Measurements from ENCODE around the gene BPTF.
"Not testable (repeated sequence)": the region's sequence is repeated elsewhere in the genome, so short reads cannot be mapped to it uniquely, and the experiment has no call there.

Gene BPTF

DNA sequence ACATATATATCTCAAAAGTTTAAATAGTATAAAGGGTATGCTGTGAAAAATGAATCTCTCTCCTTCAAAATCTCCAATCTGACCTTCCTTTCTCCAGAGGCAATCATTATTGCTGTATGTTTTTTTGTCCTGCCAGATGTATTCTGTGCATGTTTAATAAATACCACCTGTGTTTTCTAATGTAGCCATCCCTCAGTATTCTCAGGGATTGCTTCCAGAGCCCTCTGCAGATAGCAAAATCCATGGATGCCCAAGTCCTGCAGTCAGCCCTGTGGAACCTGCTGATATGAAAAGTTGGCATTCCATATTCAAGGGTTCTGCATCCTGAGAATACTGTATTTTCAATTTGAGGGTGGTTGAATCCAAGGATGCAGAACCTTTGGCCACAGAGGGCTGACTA, 42.9 kb downstream of the BPTF start:
- no peaks in the 10 kb centered on the region for H3K9me3 ChIP-seq (ENCODE audit: control insufficient read depth in 1 of 2, low read length in 2 of 2)

DNA sequence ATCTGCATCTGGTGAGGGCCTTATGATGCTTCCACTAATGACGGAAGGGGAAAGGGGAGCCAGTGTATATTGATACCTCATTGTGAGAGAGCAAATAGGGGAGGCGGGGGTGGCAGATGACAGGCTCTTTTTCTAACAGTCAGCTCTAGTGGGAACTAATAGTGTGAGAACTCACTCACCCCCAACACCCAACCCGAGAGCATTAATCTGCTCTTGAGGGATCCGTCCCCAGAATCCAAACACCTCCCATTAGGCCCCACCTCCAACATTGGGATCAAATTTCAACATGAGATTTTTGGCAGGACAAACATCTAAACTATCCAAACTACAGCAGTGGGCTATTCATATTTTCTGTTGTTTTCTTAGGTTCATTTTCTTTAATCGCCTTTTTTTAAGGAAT, 54.4 kb downstream of the BPTF start:
- Histone ChIP-seq H3K4me1 (ENCODE audit: control insufficient read depth in 1 of 2, insufficient read depth in 2 of 2, low read length in 2 of 2) (no peaks in the 10 kb centered on the region), H3K36me3 (ENCODE audit: control insufficient read depth in 1 of 2, insufficient read depth in 2 of 2, low read length in 2 of 2) (peaks cover 0 to 26% of the 10 kb centered on the region in 2 donors), H3K27ac (ENCODE audit: low read depth, low read length) (no peak overlapping the region), H3K9ac (ENCODE audit: low read depth in 1 of 2, low read length in 2 of 2) (no peak overlapping the region), H3K4me3 (ENCODE audit: low read depth in 1 of 2, low read length in 2 of 2) (no peak overlapping the region), H3K27me3 (ENCODE audit: control insufficient read depth in 1 of 2, insufficient read depth in 2 of 2, low read length in 2 of 2) (no peaks in the 10 kb centered on the region), H3K9me3 (ENCODE audit: control insufficient read depth in 1 of 2, low read length in 2 of 2) (no peaks in the 10 kb centered on the region)

More for the DNA sequence above, 42.9 kb downstream of the BPTF start:
- Histone ChIP-seq H3K27ac (ENCODE audit: low read depth, low read length) (no peak overlapping the region), H3K36me3 (ENCODE audit: control insufficient read depth in 1 of 2, insufficient read depth in 2 of 2, low read length in 2 of 2) (peaks cover 0 to 15% of the 10 kb centered on the region in 2 donors), H3K4me1 (ENCODE audit: control insufficient read depth in 1 of 2, insufficient read depth in 2 of 2, low read length in 2 of 2) (peaks cover 4 to 5% of the 10 kb centered on the region in 2 donors), H3K4me3 (ENCODE audit: low read depth in 1 of 2, low read length in 2 of 2) (no peak overlapping the region), H3K27me3 (ENCODE audit: control insufficient read depth in 1 of 2, insufficient read depth in 2 of 2, low read length in 2 of 2) (no peaks in the 10 kb centered on the region), H3K9ac (ENCODE audit: low read depth in 1 of 2, low read length in 2 of 2) (no peak overlapping the region)

DNA sequence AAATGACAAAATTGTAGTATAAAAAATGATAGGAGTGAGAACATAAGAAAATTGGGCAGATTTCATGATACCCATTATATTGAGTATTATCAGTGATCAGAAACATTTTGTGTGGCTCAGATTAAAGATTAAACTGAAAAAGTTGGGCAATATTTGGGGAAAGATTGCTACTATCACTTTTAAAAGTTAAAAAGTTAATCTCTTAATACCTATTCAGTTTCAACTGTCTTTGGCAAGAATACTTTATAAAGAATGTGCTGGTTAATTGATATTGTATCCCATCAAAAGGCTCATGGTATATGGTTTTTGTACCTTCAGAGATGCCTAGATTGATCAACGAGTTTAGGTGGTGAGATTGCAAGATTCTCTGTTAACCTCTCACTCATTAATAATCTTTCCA, 55.8 kb downstream of the BPTF start:
- no peak overlapping the region for H3K27ac ChIP-seq (ENCODE audit: low read depth, low read length)
- no peak overlapping the region for H3K4me3 ChIP-seq (ENCODE audit: low read depth in 1 of 2, low read length in 2 of 2)
- H3K36me3 ChIP-seq (ENCODE audit: control insufficient read depth in 1 of 2, insufficient read depth in 2 of 2, low read length in 2 of 2): peaks cover 0 to 19% of the 10 kb centered on the region in 2 donors
- no peaks in the 10 kb centered on the region for H3K9me3 ChIP-seq (ENCODE audit: control insufficient read depth in 1 of 2, low read length in 2 of 2)
- no peaks in the 10 kb centered on the region for H3K27me3 ChIP-seq (ENCODE audit: control insufficient read depth in 1 of 2, insufficient read depth in 2 of 2, low read length in 2 of 2)
- H3K4me1 ChIP-seq (ENCODE audit: control insufficient read depth in 1 of 2, insufficient read depth in 2 of 2, low read length in 2 of 2): no peaks in the 10 kb centered on the region
- H3K9ac ChIP-seq (ENCODE audit: low read depth in 1 of 2, low read length in 2 of 2): no peak overlapping the region

DNA sequence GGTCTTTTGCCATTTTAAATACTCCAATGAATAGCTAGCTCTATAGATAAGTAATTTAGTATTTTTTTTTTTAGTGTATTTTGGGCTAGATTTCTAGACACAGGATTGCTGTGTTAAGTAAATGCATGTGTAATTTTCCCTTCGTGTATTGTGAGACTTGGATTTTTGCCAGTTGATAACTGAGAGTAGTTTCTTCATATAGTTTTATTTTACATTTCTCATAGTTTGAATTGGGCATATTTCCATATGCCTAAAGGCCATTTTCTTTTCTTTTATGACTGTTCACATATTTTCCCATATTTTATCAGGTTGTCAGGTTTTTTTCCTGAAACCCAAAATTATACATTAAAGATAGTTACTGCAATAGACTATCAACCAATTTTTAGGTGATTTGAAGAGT, 59.4 kb downstream of the BPTF start:
- Histone ChIP-seq H3K27ac (ENCODE audit: low read depth, low read length) (no peak overlapping the region), H3K36me3 (ENCODE audit: control insufficient read depth in 1 of 2, insufficient read depth in 2 of 2, low read length in 2 of 2) (peaks cover 14 to 23% of the 10 kb centered on the region in 2 donors), H3K9ac (ENCODE audit: low read depth in 1 of 2, low read length in 2 of 2) (no peak overlapping the region), H3K27me3 (ENCODE audit: control insufficient read depth in 1 of 2, insufficient read depth in 2 of 2, low read length in 2 of 2) (no peaks in the 10 kb centered on the region), H3K4me3 (ENCODE audit: low read depth in 1 of 2, low read length in 2 of 2) (no peak overlapping the region), H3K4me1 (ENCODE audit: control insufficient read depth in 1 of 2, insufficient read depth in 2 of 2, low read length in 2 of 2) (no peaks in the 10 kb centered on the region), H3K9me3 (ENCODE audit: control insufficient read depth in 1 of 2, low read length in 2 of 2) (no peaks in the 10 kb centered on the region)

DNA sequence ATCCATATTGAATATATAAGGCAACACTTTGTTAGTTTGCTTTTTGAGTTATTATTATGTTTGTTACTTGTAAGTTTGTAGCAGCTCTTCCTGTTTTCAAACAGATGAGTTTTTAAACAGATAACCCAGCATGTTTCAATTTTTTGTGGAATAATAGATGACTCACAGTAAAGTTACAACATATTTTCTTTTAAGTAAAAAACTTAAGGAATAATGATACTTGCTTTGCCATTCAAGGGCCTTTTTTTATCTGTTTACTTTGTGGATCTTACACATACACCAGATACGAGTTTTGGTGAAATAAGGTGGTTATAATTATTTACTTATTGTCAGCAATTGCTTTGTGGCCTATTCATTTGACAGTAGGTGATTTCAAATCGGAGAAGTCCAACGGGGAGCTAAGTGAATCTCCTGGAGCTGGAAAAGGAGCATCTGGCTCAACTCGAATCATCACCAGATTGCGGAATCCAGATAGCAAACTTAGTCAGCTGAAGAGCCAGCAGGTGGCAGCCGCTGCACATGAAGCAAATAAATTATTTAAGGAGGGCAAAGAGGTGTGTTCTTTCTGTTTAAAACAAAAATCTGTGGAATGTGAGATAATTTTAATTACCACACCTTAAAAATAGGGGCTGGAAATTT, 66.3 kb downstream of the BPTF start:
- Histone ChIP-seq H3K9me3 (ENCODE audit: control insufficient read depth in 1 of 2, low read length in 2 of 2) (no peaks in the 10 kb centered on the region), H3K27ac (ENCODE audit: low read depth, low read length) (no peak overlapping the region), H3K36me3 (ENCODE audit: control insufficient read depth in 1 of 2, insufficient read depth in 2 of 2, low read length in 2 of 2) (peaks cover 16 to 50% of the 10 kb centered on the region in 2 donors), H3K4me3 (ENCODE audit: low read depth in 1 of 2, low read length in 2 of 2) (no peak overlapping the region), H3K27me3 (ENCODE audit: control insufficient read depth in 1 of 2, insufficient read depth in 2 of 2, low read length in 2 of 2) (no peaks in the 10 kb centered on the region), H3K4me1 (ENCODE audit: control insufficient read depth in 1 of 2, insufficient read depth in 2 of 2, low read length in 2 of 2) (no peaks in the 10 kb centered on the region), H3K9ac (ENCODE audit: low read depth in 1 of 2, low read length in 2 of 2) (no peak overlapping the region)

DNA sequence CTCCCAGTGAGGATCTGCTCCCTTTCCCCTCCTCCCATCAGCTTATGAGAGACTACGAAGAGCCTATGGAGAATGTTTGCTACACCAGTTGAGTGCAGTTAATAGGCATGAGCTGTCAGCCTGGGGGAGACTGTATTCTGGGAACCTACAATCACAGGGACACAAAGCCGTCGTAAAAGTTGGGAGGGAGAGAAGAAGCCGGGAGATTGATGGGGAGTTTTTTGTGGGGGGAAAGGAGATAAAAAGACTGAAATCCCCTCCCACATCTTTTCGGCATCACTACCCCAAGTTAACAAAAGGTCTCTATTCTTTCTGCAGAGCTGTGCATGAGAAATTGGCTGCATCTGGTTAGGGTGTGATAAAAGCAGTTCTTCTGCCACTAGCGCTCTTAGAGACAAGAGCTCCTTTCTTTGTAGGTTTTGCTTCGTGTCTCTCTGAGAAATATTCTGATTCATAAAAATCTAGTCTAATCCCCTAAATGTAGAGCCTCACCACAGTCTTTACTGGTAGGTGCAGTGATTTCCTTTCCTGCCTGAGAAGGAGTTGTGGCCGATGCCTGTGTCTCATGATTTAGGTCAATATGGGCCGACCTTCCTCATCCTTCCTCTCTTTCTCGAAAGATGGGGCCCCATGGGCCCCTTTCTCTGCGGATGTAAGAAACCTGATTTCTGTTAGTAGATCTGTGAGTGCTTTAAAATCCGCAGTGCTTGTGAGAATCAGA, 77.4 kb downstream of the BPTF start:
- Histone ChIP-seq H3K27me3 (ENCODE audit: control insufficient read depth in 1 of 2, insufficient read depth in 2 of 2, low read length in 2 of 2) (no peaks in the 10 kb centered on the region), H3K36me3 (ENCODE audit: control insufficient read depth in 1 of 2, insufficient read depth in 2 of 2, low read length in 2 of 2) (peaks cover 12 to 52% of the 10 kb centered on the region in 2 donors), H3K9me3 (ENCODE audit: control insufficient read depth in 1 of 2, low read length in 2 of 2) (no peaks in the 10 kb centered on the region), H3K4me1 (ENCODE audit: control insufficient read depth in 1 of 2, insufficient read depth in 2 of 2, low read length in 2 of 2) (no peaks in the 10 kb centered on the region), H3K4me3 (ENCODE audit: low read depth in 1 of 2, low read length in 2 of 2) (no peak overlapping the region), H3K27ac (ENCODE audit: low read depth, low read length) (no peak overlapping the region), H3K9ac (ENCODE audit: low read depth in 1 of 2, low read length in 2 of 2) (no peak overlapping the region)

DNA sequence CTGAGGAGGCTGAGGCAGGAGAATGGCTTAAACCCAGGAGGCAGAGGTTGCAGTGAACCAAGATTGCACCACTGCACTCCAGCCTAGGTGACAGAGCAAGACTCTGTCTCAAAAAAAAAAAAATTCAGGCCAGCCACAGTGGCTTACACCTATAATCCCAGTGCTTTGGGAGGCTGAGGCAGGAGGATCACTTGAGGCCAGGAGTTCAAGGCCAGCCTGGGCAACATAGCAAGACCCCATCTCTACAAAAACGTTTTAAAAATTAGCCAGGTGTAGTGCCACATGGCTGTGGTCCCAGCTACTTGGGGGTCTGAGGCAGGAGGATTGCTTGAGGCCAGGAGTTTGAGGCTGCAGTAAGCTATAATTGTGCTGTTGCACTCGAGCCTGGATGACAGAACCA, 80.0 kb downstream of the BPTF start:
- H3K4me3 ChIP-seq (ENCODE audit: low read depth in 1 of 2, low read length in 2 of 2); H3K27ac ChIP-seq (ENCODE audit: low read depth, low read length); H3K9ac ChIP-seq (ENCODE audit: low read depth in 1 of 2, low read length in 2 of 2); H3K4me1 ChIP-seq (ENCODE audit: control insufficient read depth in 1 of 2, insufficient read depth in 2 of 2, low read length in 2 of 2); H3K9me3 ChIP-seq (ENCODE audit: control insufficient read depth in 1 of 2, low read length in 2 of 2); H3K27me3 ChIP-seq (ENCODE audit: control insufficient read depth in 1 of 2, insufficient read depth in 2 of 2, low read length in 2 of 2): not testable (repeated sequence)
- H3K36me3 ChIP-seq (ENCODE audit: control insufficient read depth in 1 of 2, insufficient read depth in 2 of 2, low read length in 2 of 2): peaks cover 12 to 41% of the 10 kb centered on the region in 2 donors

DNA sequence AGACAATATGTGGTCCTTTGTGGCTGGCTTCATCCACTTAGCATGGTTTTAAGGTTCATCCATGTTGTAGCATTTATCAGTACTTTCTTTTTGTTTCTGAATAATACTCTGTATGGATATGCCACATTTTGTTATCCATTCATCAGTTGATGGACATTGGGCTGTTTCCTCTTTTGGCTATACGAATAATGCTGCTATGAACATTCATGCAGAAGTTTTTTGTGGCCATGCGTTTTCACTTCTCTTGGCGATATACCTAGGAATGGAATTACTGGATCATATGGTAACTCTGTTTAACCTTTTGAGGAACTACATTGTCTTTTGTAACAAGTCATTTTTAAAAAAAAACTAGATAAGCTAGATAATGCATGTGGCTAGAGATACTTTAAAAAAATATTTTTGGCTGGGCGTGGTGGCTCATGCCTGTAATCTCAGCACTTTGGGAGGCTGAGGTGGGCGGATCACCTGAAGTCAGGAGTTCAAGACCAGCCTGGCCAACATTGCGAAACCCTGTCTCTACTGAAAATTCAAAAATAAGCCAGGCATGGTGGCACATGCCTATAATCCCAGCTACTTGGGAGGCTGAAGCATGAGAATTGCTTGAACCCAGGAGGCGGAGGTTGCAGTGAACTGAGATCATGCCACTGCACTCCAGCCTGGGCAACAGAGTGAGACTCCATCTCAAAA, 85.0 kb downstream of the BPTF start:
- peaks cover 9 to 54% of the 10 kb centered on the region in 2 donors for H3K36me3 ChIP-seq (ENCODE audit: control insufficient read depth in 1 of 2, insufficient read depth in 2 of 2, low read length in 2 of 2)
- H3K9ac ChIP-seq (ENCODE audit: low read depth in 1 of 2, low read length in 2 of 2); H3K9me3 ChIP-seq (ENCODE audit: control insufficient read depth in 1 of 2, low read length in 2 of 2); H3K27ac ChIP-seq (ENCODE audit: low read depth, low read length); H3K4me3 ChIP-seq (ENCODE audit: low read depth in 1 of 2, low read length in 2 of 2); H3K4me1 ChIP-seq (ENCODE audit: control insufficient read depth in 1 of 2, insufficient read depth in 2 of 2, low read length in 2 of 2); H3K27me3 ChIP-seq (ENCODE audit: control insufficient read depth in 1 of 2, insufficient read depth in 2 of 2, low read length in 2 of 2): not testable (repeated sequence)

DNA sequence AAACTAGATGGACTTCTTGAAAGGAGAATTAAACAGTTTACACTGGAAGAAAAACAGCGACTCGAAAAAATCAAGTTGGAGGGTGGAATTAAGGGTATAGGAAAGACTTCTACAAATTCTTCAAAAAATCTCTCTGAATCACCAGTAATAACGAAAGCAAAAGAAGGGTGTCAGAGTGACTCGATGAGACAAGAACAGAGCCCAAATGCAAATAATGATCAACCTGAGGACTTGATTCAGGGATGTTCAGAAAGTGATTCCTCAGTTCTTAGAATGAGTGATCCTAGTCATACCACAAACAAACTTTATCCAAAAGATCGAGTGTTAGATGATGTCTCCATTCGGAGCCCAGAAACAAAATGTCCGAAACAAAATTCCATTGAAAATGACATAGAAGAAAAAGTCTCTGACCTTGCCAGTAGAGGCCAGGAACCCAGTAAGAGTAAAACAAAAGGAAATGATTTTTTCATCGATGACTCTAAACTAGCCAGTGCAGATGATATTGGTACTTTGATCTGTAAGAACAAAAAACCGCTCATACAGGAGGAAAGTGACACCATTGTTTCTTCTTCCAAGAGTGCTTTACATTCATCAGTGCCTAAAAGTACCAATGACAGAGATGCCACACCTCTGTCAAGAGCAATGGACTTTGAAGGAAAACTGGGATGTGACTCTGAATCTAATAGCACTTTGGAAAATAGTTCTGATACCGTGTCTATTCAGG, 85.9 kb downstream of the BPTF start:
- Histone ChIP-seq H3K27ac (ENCODE audit: low read depth, low read length) (no peak overlapping the region), H3K4me1 (ENCODE audit: control insufficient read depth in 1 of 2, insufficient read depth in 2 of 2, low read length in 2 of 2) (no peaks in the 10 kb centered on the region), H3K9me3 (ENCODE audit: control insufficient read depth in 1 of 2, low read length in 2 of 2) (no peaks in the 10 kb centered on the region), H3K27me3 (ENCODE audit: control insufficient read depth in 1 of 2, insufficient read depth in 2 of 2, low read length in 2 of 2) (no peaks in the 10 kb centered on the region), H3K9ac (ENCODE audit: low read depth in 1 of 2, low read length in 2 of 2) (no peak overlapping the region), H3K36me3 (ENCODE audit: control insufficient read depth in 1 of 2, insufficient read depth in 2 of 2, low read length in 2 of 2) (peaks cover 9 to 61% of the 10 kb centered on the region in 2 donors), H3K4me3 (ENCODE audit: low read depth in 1 of 2, low read length in 2 of 2) (no peak overlapping the region)

DNA sequence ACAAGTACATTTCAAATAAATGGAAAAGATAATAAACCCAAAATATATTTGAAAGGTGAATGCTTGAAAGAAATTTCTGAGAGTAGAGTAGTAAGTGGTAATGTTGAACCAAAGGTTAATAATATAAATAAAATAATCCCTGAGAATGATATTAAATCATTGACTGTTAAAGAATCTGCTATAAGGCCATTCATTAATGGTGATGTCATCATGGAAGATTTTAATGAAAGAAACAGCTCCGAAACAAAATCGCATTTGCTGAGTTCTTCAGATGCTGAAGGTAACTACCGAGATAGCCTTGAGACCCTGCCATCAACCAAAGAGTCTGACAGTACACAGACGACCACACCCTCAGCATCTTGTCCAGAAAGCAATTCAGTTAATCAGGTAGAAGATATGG, 86.8 kb downstream of the BPTF start:
- Histone ChIP-seq H3K36me3 (ENCODE audit: control insufficient read depth in 1 of 2, insufficient read depth in 2 of 2, low read length in 2 of 2) (peaks cover 9 to 59% of the 10 kb centered on the region in 2 donors), H3K27me3 (ENCODE audit: control insufficient read depth in 1 of 2, insufficient read depth in 2 of 2, low read length in 2 of 2) (no peaks in the 10 kb centered on the region)

More for the DNA sequence above, 86.8 kb downstream of the BPTF start:
- no peak overlapping the region for H3K27ac ChIP-seq (ENCODE audit: low read depth, low read length)
- no peaks in the 10 kb centered on the region for H3K9me3 ChIP-seq (ENCODE audit: control insufficient read depth in 1 of 2, low read length in 2 of 2)
- H3K9ac ChIP-seq (ENCODE audit: low read depth in 1 of 2, low read length in 2 of 2): no peak overlapping the region
- no peak overlapping the region for H3K4me3 ChIP-seq (ENCODE audit: low read depth in 1 of 2, low read length in 2 of 2)
- H3K4me1 ChIP-seq (ENCODE audit: control insufficient read depth in 1 of 2, insufficient read depth in 2 of 2, low read length in 2 of 2): no peaks in the 10 kb centered on the region
